HG02840 (cell line): ENCODE data around the gene RPL31.
A peak's percentile ranks its signal among the peaks of the same experiment; 100 is the strongest.

ENCODE experiments used
- ATAC-seq: cut with Tn5 transposase; IDR thresholded peaks from one replicate; pipeline ENCODE4 v1.9.1; 2021; ENCODE audit warnings: mild to moderate bottlenecking, moderate library complexity, moderate number of reproducible peaks; ENCODE audit not compliant: unreplicated experiment, low FRiP score

Gene RPL31

DNA sequence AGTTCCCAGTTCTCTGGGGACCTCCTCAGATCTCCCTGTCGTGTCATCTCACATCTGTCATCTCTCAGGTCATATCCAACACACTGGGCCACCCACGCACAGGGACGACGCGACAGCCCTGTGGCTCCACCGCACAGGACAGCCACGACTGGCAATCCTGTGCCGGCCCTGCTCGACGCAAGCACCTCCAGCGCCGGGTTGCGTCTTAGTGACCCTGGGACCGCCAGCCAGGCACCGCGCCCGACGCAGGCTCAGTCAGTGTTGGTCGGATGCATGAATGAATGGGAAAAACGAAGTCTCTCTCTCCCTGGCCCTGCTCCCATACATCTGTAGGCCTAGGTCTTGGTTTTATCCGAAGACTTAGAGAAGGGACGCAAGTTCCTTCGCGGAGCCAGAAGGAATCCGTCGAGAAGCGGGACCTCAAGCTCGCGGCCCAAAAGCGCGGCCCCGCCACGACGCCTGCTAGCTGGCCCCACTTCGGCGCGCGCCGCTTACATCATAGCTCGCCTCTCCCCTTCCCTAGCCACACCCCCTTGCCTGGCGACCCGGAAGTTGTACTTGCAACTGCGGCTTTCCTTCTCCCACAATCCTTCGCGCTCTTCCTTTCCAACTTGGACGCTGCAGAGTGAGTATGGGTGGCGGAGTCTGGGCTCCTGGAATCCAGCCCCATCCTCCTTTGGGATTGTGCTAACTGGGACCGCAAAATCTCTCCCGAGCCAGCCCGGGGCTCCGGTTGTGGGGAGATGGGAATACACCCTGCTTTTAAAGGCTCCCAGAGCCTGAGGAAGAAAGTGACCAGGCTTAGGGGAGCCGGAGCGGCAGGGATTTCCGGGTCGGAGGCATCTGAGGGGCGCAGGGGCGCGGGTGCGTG, at the start of gene RPL31:
RPL31 (plus strand) TSS at position 599 of the 871 bp plus-strand sequence. CDS start 413 bp downstream, outside the sequence.
- ATAC-seq: peak; percentile 93

DNA sequence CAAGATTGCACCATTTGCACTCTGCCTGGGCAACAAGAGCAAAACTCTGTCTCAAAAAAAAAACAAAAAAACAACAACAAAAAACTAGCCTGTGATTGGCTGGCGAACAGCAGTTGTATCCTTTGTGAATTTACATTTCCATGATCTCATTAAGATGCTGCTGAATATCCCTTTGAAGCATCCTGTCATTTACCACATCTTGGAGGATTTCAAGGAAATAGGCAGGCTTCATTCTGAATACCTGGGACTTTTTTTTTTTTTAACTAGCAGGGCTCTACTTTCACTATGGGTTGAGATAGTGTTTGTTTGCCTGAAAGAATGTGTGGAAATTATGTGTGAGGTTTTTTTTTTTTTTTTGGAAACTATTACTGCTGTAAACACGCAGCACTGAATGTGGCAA, 49.6 kb upstream of the RPL31 start:
- no peak for ATAC-seq

DNA sequence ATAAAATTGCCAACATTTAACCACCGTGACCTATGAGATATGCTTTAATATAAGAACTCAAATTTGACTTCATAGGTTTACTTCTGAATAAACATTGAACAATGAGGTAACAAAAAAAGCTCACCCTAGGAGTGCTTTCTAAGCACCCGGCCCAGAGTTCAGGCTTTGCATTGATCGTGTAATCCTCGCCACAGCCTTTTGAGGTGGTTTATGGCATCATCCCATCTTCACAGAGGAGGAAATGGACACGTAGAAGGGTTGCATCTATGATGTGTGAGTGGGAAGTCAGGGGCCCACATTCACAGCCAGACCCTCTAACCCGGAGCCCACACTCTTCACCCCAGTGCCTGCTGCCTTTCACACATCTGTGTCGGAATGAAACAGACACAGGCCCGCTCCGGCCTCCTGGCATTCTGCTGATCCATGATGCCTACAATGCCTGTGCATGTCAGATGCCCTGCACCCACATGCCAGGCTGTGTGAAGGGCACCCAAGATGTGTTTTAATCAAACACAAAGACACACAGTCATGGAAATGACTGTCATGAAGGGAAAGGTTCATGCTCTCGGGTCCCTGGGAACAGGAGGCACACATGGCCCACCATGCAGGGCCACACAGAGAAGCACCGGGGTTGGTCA, 48.6 kb upstream of the RPL31 start:
- no peak for ATAC-seq

DNA sequence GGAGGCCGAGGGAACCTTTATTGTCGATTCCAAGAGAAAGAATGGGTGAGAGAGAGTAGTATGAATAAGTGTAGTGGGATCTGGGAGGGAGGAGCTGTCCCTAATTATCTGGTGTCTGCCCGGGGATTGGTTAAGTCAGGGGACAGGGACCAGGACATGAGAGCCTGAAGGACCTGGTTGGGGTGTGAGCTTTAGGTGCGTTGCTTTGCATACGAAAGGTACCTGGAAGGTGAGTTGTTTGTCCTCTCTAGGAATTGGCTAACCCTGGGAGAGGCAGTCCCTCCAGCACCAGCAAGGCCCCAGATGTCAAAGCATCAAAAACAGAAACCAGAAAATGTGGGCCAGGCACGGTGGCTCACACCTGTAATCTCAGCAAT, 48.1 kb upstream of the RPL31 start:
- ATAC-seq: no peak

DNA sequence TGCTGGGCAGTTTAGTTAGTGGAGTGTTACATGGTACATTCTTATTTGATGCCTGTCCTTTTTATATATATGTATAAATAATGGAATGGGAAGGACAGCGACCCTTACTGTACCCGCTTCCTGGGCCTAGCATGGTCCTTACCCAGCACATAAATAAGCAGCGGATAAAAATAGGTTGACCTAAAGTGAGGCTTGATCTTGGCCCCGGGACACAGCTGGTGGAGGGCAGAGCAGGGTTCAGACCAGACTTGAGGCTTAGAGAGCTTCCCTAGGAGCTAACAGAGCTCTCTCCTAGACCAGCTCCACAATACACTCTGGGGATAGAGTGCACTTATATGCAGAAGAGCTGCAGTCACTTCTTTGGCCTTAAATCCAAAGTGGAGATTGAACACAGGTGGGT, 46.9 kb upstream of the RPL31 start:
- no peak for ATAC-seq

DNA sequence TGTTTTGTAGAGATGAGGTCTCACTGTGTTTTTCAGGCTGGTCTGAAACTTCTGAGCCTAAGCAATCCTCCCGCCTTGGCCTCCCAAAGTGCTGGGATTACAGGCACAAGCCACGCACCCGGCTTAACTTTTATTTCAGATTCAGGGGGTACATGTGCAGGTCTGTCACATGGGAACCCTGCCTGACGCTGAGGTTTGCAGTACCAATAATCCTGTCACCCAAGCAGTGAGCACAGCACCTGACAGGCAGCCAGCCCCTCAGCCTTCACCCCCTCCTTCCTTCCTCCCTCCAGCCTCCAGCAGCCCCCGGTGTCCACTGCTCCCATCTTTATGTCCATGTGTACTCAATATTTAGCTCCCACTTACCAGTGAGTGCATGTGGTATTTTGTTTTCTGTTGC, 46.0 kb upstream of the RPL31 start:
- no peak for ATAC-seq

DNA sequence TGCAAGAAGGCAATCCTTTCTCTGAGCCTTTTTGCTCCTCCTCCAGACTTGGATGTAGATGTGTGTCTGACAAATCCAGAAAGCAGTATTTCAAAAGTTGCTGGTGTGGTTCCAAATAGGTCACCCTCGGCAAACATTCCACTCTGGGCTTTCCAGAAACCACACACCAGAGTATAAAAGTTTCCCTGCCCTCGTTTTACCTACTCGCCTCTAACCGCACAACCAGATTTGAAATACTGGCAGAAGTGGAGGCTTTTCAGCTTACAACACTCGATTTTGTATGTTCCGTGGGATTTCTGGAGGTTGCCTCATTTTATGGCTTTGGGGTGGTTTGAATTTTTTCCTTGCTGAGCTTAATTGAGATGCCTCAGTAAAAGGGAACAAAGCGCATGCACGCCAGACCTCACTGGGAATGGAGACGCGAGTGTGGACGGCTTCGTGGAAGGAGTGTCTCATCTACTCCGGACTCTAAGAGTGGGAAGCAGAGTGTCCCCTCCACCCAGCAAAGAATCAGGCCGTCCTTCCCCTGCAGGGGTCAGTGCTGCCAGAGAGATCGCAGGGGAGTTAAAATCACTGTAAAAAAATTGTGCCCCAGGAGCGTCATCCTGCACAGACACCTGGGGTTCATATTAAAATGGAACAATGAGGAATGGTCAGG, 44.0 kb upstream of the RPL31 start:
- no peak for ATAC-seq

DNA sequence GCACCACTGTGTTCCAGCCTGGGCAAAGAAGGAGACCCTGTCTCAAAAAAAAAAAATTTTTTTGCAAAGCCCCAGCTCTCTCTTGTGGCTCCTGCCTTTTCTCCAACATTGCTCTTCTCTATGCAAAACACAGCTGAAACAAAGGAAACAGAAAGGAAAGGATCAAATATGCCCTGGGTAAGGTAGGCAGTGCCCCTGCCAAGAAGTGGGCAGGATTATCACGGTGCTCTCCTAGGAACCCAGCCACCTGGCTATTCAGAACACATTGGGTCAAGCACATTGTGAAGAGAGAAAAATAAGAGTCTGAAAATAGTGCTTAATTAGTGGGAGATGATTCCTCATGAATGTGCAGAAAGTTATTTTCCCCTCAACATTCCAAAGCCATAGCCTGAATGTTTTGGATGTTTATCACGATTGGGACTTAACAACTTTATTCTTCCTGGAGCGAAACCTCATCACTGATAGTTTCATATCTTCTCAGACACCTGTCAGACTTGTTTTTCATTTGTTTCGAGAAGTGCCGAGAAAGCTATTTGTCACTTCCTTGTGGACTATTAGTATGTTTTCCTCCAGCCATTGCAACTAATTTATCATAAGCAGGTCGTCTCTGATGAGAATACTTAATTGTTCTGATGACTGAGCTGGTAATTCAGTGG, 42.7 kb upstream of the RPL31 start:
- ATAC-seq: no peak

DNA sequence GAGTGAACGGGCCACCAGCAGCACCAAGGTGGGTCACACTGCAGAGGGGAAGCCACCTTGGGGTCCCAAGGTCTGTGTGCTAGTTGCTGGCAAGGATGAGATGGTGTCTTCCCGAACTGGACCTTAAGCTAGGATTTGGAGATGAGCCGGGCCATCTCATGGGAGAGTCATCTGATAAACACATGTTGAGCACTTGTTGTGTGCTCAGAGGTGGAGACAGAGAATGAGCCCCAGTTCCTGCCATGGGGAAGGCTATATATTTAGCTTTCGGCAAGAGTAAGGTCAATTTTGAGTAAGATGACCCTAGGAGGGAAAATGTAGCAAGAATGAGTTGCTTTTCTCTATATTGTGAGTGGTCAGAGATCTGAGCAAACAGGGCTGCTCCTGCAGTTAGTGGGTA, 41.4 kb upstream of the RPL31 start:
- no peak for ATAC-seq

DNA sequence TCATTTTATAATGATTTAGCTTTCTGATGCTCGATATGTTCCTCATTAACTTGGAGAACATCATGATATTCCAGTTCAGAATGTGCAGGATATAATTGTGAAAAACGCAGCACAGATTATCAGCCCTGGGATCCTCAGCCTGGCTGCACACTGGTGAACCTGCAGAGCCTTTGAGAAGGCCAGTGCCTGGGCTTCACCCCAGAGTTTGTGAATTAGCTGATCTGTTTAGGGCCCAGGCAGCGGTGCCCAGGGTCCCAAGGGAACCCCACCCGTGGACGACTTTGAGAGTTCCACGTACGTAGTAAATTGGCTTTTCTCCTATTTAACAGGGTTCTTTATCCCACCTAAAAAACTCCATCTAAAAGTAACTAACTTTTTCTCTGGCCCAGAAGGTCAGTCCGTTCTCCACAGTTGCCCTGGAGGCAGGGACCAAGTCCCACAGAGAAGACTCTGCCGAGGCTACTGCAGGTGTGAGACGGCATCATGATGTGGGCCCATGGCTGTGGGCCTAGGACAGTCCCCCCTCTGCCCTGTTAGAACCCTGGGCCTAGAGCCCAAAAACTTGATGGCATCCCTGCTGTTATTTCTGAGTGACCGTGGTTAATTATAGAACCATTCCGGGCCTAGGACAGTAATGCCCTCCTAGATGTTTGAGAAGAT, 39.6 kb upstream of the RPL31 start:
- ATAC-seq: no peak

DNA sequence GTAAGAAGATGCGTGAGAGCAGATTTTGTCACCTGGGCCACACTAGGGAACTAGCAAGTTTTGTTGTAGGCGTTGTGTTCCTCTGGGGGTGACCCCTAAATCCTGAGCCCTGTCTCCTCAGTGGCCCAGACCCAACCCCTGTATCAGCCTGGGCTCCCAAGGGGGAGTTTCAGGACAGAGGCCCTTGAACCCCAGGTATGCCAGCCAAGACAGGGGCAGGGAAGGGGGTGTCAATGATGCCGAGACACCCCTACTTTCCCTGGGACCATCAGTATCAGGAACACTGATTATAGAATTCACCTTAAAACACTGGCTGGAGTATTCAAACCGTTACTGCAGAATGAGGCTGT, 39.1 kb upstream of the RPL31 start:
- ATAC-seq: no peak

DNA sequence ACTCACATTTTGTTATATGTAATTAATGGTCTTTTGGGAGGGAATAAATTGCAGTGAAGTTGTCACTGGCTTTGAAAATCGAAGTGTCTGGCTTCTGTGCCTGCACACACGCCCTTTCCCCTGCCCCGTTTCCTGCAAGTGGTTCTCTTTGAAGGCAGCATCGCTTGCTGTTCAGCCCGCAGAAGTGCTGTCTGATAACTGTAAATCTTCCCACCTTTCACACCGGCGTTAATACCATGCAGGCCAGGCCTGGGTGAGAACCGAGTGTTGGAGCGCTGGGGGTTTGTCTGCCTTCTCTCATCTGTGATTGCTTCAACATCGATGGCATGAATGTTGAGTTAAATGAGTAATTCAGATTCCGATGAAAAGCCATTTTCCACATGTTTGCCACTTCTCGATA, 37.9 kb upstream of the RPL31 start:
- ATAC-seq: no peak

DNA sequence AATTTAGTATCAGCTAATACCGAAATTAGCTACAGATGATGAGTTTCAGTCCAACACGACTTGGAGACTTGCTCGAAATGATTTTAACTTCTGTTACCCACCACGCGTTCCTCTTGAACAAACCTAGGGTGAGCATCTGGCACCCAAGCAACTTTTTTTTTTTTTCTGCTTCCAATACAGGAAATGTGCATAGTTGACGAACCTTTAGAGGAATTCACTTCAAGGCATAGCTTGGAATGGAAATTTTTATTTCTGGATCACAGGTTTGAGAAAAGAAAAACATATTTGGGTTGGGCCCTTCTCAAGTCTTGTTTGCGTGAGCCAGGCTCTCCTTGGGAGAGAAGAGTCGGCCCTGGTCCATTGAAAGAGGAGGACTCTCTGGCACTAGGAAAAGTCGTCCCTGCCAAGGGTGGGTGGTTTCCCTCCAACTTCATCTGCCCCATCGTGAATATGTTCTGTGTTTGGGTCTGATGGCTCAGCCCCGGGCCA, 37.4 kb upstream of the RPL31 start:
- no peak for ATAC-seq

DNA sequence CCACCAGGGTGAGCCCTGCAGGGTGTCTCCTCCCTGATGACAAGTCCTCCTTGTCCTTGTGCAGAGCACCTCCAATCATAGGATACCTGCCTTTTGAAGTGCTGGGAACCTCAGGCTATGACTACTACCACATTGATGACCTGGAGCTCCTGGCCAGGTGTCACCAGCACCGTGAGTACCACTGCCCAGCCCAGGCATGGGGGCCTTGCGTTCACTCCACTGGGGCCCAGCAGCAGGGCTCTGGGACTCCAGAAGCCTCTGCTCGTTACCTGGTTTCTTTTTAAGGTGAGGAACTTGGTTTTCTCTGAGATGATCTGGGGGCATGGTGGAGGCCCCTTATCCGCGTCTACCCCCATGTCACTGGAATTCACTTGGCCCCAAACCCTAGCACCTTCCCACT, 36.5 kb upstream of the RPL31 start:
- ATAC-seq: no peak

DNA sequence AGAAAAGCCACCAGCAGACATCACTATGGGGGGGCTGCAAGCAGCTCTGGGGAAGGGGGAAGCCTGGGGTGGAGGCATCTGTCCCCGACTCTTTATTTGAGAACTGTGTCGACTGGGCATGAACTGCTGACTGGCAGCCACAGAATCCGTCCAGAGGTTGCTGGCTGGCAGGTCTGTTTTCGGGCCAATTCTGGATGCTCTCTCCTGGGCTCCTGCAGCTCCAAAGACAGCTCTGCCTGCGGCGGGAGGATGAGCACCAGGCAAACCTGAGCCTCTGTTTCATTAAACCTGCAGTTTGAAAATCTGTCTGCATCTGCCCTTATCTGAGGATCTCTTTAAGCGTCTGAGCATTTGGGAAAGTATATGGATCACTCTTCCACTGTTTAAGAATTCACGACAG, 34.4 kb upstream of the RPL31 start:
- ATAC-seq: no peak

DNA sequence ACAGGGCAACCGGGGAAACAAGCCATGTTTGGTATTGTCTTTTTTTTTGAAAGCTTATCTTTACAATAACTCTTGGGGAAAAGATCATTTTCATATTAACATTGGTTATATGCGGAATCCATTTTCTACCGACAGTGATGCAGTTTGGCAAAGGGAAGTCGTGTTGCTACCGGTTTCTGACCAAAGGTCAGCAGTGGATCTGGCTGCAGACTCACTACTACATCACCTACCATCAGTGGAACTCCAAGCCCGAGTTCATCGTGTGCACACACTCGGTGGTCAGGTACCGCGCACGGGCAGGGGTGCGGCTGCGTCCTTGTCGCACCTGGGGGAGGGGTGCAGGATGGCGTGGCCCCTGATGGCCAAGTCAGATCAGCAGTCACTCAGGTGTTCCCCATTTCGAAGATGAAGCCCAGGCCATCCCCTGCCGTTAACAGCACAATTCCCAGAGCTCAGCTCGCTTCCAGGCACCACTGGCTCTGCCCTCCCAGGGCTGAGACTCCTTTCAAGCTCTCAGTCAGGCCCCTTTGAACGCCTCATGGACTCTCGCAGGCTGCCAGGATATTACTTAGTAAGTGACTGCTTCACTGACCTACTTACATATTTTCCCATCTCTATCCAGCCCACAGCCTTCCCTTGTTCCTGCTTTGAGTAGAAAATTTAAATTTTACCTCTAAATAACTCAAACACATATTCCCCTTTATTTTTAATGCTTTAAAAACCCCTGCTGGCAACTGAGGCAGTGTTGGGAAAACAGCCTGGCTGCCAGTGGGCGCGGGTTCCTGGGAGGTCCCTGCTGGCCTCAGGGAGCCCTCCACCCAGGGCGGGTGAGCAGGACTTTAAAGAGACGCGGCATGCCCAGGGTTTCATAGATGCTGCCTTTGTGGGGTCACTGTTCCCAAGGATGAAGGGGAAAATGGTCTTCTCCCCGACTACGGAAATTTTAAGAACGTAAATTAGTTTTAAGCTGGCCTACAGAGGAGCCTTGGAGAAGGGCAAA, 33.6 kb upstream of the RPL31 start:
- ATAC-seq: no peak

DNA sequence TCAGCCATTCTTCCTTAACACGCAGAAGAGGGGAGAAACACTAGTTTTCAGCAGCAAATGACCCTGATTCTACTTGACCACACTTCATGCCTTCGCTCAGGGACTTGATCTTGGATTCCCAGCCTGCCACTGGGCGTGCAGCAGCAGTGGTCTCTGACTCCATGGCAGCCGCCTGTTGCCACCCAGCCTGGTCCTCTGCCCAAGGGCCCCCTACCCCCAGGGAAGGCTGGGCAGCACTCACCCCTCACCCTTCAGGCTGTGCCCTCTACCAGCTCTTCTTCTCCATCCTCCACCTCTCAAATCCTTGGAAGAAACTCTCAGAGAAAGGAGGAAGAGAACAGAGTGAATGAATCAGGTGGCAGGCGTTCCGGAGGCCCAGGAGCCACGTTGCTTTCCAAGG, 32.1 kb upstream of the RPL31 start:
- no peak for ATAC-seq

DNA sequence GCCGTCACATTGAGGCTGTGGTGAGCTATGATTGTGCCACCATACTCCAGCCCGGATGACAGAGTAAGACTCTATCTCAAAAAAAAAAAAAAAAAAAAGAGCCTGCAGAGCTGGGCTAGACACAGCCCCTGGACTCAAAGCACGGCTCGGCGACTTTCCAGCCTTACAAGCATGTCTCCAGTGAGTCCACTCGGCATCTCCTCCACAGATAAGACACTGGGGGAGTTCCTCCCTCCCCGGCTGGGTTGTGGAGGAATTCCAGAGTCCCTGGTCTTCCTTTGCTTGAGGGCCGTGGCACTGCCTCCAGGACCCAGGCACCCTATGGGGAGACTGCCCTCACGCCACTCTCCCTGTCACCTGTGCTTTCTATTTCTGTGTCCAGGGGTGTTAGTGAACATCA, 30.9 kb upstream of the RPL31 start:
- no peak for ATAC-seq

DNA sequence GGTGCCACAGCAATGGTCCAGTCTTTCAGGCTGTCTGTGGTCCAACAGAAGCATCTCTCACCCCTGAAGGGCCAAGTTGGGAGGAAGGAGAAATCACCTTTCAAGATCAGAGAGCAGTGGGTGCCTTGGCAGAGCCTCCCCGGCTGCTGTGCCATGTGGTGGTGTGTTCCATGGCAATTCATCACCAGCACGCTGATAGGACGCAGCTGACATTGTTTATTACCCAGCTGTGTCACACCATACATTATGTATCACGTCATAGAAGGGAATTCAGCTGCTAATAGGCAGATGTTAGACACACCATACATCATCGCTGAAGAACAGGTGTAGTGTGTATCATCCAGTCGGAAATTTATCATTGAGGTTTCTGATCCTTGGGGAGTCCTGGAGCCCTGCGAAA, 29.6 kb upstream of the RPL31 start:
- ATAC-seq: no peak
